NOMO-1 treated with dmso at 0.1 percent for 144 hours (cell line): ENCODE measurements around the gene ZFR2.
A peak's percentile ranks its signal among the peaks of the same experiment; 100 is the strongest.

Source experiments
- DNase-seq: peaks from one replicate; lab custom pipeline; 2025; ENCODE audit not compliant: unreplicated experiment; lab: John Stamatoyannopoulos, UW

ZFR2 gene

GRCh38 chr19:3792114-3792513 is 76.7 kb downstream of the ZFR2 start:
- no peak for DNase-seq

DNA sequence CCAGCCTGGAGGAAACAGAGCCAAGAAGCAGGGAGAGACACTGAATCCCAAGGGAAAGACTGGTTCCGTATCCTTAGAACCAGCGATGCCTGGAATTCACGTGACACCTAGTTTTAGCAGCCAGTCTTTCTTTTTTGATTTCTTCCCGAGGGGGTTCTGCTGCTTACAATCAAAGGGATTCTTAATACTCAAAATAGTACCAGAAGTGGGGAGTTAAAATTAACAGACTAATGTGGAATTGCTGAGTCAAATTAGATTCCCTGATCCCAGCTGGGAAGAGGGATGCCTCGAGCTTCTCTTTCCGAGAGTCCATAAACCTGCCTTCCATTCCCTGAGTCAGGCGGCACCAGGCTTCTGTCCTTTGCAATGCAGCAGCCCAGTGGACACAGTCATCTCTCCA is 77.9 kb downstream of the ZFR2 start:
- DNase-seq: no peak

GRCh38 chr19:3790209-3790734 is 78.6 kb downstream of the ZFR2 start:
- DNase-seq: no peak

GRCh38 chr19:3788996-3789778 is 79.7 kb downstream of the ZFR2 start:
- no peak for DNase-seq

GRCh38 chr19:3785938-3786824 is 82.7 kb downstream of the ZFR2 start, which contains the start of gene MATK:
Gene MATK (minus strand): TSS chr19:3786381. CDS start chr19:3785135, 1,246 bp downstream.
- peak; percentile 77 for DNase-seq

DNA sequence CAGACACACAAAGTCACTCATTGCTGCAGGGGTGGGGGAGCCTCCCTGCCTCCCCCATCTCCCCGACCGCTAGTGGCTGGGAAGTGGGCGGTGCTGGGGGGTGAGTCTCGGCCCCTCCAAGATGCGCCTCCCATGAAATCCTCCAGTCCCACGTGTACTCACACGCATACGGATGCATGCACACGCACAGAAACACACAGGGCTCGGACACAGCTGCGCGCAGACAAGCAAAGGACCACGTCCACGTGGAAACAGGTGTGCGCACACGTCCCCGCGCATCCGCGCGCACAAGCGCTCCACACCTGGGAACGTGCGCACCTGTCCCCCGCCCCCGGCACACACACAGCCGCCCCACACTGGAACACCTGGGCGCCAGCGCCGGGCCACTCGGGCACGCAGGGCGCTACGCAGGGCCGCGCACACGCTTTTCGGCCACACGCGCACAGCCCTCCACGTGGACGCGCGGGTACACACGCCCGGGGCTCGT is 83.3 kb downstream of the ZFR2 start:
- DNase-seq: peak; percentile 26

DNA sequence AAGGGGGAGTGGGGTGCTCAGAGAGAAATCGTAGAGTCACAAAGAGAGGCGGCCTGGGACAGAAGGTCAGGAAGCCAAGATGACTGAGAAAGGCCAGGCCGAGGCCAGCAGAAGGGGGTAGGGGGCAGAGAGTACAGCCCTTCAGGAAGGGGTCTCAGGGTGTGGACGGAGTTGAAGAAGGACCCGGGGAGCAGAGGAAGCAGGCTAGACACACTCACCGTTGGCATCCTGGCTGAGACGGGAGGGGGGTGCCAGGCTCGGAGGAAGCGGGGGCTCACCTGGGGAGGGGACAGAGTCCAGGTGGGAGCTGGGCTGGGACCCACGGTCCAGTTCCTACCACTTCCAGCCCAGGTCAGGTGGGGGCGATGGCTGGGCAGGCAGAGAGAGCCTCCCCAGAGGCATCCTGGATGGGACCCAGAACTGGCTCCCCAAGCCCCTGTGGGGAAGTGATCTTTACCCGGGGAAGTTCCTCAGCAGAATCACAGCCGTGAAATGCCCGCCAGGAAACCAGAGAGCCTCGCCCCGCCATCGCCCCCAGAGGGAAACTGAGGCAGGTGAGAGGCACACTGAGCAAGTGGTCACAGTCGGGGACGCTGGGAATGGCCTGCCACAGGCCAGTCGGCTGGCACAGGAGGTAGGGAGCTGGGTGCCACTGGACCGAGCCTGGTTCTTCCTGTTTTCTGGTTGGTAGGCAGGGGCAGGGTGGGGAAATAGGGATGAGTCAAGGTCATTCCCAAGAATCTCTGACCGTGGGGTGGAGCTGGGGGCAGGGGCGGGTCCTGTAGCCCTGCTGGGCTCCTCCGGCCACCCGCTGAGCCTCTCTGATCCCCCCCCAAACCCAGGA is 84.0 kb downstream of the ZFR2 start:
- no peak for DNase-seq

GRCh38 chr19:3783660-3784584 is 84.9 kb downstream of the ZFR2 start:
- no peak for DNase-seq

DNA sequence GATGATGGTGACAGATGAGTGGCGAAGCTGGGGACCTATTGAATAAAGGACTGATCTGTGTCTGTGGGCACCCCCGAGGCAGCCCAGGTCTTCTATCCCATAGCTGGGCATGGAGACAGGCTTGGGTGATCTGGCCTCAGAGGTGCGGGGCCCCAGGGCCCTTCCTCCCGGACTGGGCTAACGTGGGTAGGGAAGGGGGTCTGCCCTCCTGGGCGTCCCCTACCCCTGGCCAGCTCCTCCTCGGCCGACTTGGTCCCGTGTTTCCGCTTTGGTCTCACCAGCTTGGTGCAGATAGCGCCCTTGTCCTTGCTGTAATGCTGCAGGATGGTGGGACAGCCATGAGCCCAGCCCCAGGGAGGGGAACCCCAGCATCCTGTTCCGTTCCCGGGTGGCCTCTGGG is 85.9 kb downstream of the ZFR2 start:
- no peak for DNase-seq

DNA sequence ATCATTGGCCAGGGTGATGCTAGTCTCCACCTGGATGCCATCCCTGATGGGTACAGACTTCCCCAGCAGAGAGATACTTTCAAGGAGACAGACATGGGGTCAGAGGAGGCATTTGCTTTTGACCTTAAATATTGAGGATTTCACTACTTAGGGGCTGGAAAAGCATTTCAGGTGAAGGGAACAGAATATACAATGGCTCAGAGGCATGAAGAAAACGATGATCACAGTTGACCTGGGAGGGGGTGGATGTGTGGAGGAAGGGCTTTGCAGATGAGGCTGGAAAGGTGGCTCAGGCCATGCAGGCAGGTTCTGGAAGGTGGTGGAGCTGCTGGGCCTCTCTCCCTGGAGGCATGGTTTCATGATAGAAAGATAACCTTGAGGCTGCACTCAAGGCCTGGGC is 86.5 kb downstream of the ZFR2 start:
- DNase-seq: no peak

- no peak for DNase-seq
These were observed 87.2 kb downstream of the ZFR2 start for GRCh38 chr19:3781603-3782002.

DNA sequence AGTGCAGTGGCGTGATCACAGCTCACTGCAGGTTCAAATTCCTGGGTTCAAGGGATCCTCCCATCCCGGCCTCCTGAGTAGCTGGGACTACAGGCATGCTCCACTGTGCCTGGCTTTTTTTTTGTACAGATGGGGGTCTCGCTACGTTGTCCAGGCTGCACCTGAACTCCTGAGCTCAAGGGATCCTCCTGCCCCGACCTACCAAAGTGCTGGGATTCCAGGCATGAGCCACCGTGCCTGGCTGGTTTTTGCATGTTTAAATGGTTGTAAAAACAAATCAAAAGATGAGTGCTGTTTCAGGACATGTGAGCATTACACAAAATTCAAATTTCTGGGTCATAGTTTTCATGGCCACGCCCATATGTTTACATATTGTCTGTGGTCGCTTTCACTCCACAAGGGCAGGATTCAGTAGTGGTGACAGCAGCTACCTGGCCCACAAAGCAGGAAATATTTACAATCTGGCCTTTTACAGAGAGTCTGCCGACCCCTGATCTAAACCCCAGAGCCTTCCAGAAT is 88.0 kb downstream of the ZFR2 start:
- no peak for DNase-seq

DNA sequence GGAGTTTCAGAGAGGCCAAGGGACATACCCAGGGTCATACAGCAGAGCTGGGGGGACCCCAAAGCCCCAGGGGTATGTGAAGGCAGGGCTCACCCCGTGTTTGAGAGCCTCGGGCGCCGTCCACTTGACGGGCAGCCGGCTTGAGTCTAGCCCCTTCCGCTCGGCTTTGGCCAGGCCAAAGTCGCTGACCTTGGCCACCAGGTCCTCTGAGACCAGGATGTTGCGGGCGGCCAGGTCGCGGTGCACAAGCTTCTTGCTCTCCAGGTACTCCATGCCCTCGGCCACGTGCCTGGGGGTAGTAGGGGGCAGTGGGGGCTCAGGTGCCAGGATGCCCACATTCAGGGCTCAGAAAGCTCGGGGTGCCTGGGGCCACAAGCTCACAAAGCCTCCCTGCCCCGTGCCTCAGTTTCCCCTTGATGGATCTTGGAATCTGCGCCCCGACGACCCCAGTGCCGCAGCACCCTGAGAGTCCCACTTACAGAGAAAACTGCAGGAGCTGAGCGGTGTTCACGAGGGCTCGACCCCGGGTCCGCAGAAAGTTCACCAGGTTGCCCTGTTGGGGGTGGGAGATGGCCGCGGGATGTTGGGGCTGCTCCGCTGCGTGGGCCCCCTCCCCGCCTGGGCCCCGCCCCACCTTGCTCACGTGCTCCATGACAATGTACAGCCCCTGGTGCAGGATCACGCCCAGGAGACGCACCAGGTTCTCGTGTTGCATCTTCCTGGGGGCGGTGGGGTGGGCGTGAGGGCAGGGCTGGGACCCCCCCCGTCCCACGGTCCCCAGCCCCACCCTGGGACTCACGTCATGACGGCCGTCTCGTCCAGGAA is 89.7 kb downstream of the ZFR2 start:
- DNase-seq: no peak

- DNase-seq: no peak
These were observed 90.6 kb downstream of the ZFR2 start for GRCh38 chr19:3778104-3778867.

DNA sequence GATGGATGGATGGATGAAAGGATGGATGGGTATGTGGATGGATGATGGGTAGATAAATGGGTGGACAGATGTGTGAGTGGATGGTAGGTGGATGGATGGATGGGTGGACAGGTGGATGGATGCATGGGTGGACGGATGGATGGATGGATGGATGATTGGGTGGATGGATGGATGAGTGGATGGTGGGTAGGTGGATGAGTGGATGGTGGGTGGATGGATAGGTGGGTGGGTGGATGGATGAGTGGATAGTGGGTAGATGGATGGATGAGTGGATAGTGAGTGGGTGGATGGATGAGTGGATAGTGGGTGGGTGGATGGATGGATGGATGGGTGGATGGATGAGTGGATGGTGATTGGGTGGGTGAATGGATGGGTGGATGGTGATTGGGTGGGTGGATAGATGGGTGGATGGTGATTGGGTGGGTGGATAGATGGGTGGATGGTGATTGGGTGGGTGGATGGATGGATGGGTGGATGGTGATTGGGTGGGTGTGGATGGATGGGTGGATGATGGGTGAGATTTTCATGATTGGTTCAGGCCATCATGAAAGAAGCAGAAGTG is 92.3 kb downstream of the ZFR2 start:
- no peak for DNase-seq

DNA sequence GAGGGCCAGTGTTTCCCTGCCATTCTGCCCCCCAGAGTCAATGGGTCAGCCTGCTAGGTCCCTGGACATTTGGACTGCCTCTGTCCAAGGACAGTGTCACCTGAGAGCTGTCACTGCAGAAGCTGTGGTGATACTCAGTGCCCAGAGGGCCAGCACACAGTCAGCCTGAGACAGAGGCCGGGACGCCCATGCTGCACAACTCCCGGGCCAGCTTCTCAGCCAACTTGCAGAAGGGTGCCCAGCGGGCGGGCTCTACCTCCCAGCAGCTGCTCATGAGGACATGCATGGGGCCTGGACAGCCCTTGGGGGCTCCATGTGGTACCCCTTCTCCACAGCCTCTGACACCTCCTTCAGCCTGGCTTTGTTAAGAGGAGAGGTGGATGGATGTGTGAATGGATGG is 93.0 kb downstream of the ZFR2 start:
- DNase-seq: no peak

- DNase-seq: no peak
These were observed 93.5 kb downstream of the ZFR2 start for GRCh38 chr19:3775374-3775711.
